NOMO-1 treated with dmso at 0.1 percent for 144 hours (cell line): ENCODE measurements around the gene ANKRD31.
"Not testable (repeated sequence)": the region's sequence is repeated elsewhere in the genome, so short reads cannot be mapped to it uniquely, and the experiment has no call there.

ENCODE experiments used
- DNase-seq: peaks from one replicate; lab custom pipeline; 2025; ENCODE audit not compliant: unreplicated experiment; lab: John Stamatoyannopoulos, UW

Gene ANKRD31, protein sequence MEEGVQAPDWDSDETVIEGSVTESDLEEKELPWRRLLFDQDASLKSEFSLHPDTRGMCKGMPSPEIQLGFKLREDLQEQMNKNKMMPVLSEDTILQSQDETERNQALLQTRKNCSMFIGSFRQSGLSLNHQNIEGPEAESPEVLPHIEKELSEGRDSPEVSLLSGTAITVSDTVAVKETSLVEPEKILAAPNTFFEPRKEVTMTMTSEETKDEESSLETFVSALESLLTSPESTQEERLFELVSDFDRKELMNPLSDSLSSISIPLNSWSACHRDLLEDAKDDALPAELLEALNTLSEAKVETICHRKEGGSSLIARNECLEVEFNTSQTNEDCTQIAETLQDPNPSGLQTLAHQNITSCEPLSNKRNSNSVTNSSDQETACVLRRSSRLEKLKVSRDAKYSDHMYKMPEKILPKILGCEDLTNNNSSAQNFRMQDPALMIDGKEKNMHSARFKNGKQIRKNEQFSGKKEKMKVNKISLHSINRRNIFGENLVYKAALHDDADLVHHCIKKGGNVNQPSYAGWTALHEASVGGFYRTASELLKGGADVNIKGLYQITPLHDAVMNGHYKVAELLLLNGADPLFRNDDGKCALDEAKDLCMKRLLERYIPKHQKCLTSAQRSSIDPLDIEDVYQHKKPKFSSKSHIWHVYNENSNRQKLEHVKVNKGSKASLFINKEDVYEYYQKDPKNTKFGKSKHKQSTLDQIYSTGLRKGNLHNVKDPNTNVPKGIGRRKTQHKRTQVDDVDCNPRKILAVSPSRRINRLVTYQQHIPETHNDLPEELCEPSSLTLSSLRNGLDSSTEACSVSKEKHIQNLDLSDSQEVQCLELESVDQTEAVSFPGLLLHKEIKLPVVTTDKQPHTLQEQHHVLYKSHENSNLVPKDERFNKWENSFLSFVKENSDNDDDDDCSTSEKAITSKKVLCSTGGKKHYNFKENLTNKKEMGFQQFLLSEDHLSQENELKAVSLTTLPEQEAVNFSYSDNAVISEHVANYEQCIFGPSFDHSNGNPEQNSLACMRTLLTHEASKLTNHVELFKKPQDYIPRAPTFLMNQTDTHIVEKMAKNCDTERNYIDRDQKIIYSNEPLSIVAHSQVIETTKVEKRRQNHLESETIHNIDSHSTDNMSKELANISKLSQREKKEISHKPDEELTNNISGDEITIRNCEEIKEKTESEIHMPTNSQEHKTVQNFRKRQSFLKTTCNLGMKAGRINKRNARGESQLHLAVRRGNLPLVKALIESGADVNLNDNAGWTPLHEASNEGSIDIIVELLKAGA (N-terminal part only)

DNA sequence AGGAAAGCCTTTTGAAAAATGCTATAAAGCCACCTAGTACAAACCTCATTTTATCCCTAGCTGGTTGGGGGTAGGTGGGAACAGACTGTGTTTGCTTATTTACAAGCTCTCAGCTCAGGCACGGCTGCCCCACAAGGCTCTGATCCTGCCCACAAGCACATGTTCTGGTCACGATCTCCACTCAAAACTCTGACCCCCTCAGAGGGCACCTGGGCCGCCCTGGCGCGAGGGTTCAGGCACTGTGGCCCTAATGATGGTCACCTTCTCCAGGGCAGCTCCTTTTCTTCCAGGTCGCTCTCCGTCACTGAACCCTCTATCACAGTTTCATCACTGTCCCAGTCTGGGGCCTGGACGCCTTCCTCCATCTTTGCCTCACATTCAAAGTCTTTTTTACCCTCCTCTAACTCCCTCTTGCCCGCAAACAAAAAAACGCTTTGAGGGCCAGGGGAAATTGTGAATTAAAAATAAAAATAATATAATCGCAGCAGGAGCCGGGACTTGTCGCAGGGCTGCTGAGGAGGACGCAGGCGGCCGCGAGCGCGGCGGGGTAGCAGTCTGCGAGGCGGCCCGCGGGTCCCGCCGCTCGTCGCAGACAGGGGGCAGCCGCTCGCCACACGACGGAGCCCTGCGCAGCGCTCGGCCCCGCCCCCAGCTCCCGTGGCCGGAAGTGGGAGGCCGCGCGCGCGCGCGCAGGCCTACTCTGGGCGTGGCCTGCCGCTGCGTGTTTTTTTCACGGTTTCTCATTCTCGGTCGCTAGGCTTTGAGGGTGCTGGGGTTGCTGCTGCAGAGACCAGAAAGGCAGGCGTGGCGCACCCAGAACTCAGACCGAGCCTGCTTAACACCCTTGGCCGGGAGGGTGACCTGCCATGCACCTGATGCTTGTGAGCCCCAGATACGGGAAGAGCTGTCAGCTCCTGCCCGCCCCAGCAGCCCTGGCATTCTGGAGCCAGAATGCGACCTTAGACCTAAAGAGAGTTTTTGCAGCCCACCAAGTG, at the start of gene ANKRD31:
Gene ANKRD31 (minus strand): TSS at position 557 of the 995 bp plus-strand sequence. CDS start 192 bp downstream, at position 365.
- DNase-seq: peak; percentile 67

DNA sequence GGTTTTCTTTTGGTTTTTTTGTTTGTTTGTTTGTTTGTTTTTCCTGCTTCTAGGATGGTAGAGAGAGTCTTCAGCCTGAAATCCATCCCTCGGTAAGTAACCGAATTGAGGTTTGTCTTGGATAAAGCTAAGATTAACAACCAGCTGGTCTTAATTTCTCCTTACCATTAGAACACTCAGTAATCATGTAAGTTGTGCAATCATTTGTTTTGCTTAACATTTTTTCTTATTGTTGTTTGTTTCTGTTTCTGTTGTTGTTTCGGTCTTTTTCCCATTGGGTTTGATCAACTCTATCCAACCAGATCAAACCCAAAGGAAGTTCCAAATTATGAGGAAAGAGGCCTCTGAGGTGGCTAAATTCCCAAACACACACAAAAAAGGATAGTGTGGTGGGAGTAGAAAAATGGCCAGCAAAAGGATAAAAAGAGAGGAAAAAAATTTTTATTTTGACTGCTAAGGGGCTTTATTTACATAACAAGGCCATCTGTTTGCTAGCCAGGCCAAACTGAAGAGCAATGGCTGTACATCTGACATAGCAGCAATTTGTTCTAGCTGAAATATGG, 49.6 kb upstream of the ANKRD31 start:
- no peak for DNase-seq

DNA sequence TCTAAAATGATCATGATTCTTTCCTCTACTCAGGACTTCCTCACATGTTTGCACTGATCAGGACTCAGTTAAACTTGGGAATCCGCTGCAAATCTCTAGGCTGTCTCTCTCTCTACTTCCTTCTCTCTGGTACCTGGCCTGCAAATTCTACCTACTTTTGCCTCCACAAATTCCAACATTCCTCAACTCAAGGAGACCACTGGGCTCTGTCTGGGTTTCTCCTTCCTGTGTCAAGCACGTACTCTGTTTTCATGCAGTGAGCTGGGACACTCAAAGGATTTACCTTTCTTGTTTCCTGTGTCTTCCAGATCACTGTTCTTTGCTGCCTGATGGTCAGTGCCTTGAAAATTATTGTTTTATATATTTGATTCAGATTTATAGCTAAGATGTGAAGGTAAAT, 45.9 kb upstream of the ANKRD31 start:
- DNase-seq: no peak

DNA sequence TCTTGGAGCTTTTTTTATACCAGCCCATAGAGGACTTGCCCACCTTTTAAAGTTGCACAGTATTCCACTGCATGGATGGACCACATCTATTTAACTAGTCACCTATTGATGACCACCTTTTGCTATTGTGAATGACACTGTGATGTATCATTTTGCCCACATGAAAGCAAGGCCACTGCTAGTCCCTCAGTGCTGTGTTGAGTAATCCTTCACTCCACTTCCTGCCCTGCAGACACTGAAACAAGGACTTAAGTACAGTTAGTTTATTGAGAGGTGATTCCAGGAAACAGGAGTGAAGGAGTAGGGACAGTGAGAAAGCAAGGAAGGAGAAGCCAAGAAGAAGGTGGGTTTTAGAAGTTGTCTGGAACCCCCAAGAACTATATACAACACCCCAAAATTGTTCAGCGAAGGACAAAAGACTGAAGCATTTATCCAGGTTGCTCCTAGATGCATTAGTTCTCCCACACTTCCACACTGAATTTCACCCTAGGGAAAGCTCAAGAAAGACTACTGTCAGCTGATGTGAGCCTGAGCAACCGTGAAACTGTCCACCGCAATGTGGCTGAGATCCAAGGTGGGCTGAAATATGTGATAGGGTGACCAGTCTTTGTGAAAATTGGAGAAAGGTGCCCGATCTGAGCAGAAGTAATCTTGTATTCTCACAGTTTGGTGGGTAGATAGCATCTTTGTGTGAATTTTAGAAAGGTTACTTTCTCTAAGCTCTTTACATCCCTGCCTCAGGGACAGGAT, 45.2 kb upstream of the ANKRD31 start:
- DNase-seq: no peak

DNA sequence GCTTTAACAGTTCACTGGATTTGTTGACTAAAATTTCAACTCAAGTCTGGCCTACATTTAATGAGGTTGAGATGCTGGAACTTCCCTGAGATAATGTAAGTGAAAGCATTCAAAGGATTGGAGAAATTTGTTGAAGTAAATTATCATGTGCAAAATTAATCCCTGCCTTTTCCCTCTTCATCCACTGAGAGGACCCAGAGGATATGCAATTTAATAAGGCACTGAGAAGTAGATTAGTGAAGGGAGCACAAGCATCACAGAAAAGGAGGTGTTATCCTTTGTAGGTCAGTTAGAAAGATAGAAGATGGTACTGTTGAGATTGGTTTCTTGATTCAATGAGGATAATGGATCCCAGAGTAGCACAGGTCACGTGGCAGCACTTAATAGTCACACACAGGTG, 42.6 kb upstream of the ANKRD31 start:
- no peak for DNase-seq

DNA sequence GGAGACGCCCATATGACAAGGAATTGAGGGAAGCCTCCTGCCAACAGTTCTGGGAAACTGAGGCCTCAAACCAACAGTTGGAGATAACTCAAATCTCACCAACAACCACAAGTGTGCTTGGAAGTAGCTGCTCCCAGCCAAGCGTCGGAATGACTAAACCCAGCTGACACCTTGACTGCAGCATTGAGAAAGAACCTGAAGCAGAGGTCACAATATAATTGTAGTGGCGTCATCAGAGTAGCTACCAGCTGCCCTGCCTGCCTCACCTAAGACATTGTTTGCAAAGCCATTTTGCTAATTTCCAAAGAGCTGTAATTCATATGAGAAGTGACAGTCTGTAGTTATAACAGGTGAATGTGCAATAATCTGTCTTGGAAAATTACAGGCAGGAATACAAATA, 40.8 kb upstream of the ANKRD31 start:
- DNase-seq: no peak

DNA sequence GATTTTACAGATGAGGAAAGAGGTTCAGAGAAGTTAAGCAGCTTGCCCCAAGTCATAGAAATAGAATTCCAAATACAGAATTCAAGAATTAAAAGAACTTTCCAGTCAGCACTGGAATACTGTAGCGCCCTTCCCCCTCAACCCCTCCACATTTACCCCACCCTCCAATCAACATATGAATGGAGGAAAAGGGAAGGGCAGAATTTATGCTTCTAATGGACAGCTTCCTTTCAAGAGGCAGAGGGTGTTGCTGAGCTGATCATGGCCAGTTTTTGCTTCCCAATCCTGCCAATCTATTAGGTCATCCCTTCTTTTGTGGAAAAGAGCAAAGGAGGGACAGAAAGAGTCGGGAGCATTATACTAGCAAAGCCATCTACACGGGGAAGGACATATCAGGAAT, 39.1 kb upstream of the ANKRD31 start:
- DNase-seq: no peak

DNA sequence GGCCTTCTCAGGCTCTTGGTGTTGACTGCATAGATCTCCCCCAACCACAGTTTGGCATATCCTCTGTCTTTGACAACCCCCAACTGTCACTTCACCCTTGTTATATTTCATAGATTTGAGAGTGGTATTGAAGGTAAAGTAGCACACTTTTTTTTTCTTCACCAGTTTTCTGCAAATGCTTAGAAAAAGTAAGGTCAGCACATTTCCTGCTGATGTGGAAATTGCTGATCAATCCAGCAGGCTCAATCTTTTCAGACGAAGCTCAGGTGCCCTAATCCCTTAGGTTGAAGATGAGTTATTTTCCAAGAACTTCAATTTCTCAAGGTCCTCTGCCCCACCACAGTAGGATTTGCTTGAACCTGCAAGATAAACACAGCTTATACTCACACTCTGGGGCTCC, 38.5 kb upstream of the ANKRD31 start:
- DNase-seq: no peak

DNA sequence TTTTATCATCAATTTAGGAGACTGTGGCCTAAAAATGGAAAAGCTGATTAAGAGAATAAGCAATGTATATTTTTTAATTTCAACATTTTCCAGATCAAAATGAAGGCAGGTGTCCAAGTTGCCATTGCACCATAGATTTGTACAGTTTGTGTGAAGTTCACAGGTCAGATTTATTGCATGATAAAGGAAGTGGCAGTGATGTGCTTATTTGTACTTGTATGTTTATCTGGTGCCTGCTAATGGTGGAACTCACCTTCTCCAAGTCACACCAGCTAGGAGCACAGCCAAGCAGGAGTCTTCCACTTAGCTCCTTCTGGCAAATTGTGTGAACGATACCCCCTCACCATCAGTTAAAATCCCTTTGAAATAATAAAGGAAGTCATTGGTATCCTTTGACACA, 37.8 kb upstream of the ANKRD31 start:
- no peak for DNase-seq

DNA sequence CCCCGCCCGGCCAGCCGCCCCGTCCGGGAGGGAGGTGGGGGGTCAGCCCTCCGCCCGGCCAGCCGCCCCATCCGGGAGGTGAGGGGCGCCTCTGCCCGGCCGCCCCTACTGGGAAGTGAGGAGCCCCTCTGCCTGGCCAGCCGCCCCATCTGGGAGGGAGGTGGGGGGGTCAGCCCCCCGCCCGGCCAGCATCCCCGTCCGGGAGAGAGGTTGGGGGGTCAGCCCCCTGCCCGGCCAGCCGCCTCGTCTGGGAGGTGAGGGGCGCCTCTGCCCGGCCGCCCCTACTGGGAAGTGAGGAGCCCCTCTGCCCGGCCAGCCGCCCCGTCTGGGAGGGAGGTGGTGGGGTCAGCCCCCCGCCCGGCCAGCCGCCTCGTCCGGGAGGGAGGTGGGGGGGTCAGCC, 33.9 kb upstream of the ANKRD31 start:
- not testable (repeated sequence) for DNase-seq

DNA sequence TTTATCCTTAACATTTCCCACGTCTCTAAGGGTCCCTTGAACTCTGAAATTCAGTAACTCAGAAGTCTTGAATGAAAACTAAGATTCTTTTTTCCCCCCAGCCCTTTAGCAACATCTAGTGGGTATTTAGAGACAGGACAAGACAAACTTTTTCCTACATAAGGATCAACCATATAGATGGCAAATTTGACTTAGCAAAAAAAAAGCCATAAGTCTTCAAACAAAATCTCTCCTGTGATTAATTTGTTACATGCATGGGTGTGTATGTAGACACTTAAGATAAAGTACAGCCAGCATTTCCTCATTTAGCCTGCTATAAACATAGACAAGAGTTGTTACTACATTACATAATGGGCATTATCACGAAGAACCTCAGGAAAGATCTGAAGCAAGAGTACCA, 29.1 kb upstream of the ANKRD31 start:
- DNase-seq: peak; percentile 4

DNA sequence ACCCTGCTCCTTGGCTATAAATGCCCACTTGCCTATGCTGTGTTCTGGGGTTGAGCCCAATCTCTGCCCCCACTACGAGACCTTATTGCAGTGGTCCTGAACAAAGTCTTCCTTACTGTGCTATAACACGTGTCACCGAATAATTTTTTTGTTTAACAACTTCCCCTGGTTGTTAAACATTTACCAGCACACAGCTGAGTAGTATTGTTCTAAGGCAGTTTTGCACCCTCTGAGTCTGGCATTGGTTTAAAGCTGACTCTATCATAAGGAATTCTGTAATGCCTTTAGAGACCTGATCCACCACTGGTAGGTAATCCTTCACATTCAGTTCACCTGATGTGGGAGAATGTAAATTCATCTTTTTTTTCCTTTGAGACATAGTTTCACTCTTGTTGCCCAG, 25.6 kb upstream of the ANKRD31 start:
- no peak for DNase-seq

DNA sequence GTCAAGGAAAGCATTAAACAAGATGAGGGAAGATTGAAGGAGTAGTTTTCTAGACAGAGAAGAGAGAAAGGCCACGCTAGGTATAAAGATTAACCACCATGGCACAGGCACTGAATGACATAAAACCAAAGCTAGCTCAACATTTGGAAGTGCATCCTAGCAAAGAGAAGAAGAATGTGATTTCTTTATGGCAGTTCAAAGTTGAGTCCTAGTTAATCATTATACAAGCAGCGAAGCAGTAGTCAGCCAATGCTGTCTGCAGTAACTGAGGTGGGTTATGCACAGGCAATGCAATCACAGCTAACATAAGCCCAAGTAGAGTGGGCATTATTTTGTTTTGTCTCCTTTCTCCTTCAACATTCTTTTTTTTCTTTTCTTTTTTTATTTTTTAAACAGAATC, 24.0 kb upstream of the ANKRD31 start:
- DNase-seq: no peak

DNA sequence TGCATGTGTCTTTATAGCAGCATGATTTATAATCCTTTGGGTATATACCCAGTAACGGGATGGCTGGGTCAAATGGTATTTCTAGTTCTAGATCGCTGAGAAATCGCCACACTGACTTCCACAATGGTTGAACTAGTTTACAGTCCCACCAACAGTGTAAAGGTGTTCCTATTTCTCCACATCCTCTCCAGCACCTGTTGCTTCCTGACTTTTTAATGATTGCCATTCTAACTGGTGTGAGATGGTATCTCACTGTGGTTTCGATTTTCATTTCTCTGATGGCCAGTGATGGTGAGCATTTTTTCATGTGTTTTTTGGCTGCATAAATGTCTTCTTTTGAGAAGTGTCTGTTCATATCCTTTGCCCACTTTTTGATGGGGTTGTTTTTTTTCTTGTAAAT, 13.8 kb upstream of the ANKRD31 start:
- DNase-seq: not testable (repeated sequence)

DNA sequence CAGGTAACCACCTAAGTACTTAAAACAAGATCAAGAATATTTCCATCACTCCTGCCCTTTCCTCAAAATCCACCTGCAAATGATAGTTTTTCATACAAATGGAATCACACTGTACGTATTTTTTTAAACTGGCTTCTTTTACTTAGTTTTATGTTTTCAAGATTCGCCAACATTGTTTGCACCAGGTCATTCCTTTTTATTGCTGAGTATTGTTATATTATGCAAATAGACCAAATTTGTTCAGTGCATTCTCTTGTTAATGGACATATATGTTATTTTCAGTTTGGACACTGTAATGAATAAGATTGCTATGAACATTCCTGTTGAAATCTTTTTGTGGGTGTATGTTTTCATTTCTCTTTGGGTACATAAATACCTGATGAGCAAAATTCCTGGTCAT, 8.3 kb upstream of the ANKRD31 start:
- no peak for DNase-seq

DNA sequence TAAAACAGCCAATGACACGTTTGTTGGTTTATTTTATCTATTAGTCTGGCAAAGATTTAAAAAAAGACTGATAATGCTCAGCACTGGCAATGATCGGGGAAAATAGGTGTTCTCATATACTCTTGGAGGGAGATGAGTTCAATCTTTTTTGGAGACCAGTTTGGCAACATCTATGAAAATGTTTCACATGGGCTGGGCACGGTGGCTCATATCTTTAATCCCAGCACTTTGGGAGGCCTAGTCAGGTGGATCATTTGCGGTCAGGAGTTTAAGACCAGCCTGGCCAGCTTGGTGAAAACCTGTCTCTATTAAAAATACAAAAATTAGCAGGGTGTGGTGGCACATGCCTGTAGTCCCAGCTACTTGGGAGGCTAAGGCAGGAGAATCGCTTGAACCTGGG, 6.8 kb upstream of the ANKRD31 start:
- DNase-seq: no peak

DNA sequence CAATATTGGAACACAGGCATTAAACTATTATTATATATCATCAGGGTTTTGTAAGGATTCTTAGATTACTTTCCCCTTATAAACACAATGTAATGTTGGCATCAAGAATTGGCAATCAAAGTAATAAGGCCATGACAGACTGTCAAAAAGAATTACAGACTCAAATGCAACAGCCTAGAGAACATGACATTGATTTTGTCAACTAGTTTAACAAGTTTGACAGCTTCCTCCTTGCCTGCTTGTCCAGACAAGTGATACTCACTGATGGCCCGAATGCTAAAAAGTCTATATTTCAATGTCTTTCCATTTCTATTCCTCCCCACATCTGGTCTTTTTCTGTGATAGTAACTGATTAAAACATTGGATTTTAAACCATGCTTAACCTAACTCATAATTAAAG, 6.4 kb upstream of the ANKRD31 start:
- DNase-seq: no peak

DNA sequence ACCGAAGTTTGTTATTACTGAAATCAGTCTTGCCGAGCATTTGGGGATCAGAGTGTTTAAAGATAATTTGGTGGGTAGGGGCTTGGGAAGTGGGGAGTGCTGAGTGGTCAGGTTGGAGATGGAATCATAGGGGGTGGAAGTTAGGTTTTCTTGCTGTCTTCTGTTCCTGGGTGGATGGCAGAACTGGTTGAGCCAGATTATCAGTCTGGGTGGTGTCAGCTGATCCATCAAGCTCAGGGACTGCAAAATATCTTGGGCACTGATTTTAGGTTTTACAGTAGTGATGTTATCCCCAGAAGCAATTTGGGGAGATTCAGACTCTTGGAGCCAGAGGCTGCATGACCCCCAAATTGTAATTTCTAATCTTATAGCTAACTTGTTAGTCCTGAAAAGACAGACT, 5.4 kb upstream of the ANKRD31 start:
- DNase-seq: no peak

DNA sequence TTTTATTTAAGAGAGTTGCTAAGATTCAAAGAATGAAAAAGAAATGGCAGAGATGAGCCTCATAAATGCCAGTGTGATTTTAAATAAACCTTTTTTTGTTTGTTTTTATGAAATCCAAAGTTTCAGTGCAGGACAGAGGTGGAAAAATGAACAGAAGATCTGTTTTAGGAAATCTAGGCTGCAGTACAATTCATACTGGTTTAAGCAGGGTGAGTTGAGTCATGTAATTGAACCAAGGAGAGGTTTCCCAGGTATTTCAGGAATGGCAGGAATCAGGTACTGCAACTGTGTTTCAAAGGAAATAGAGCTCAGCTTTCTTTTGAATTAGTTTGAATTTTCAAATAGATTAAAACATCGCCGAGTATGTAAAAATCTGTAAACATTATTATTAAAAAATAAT, 3.0 kb upstream of the ANKRD31 start:
- no peak for DNase-seq
